ENCODE data around the gene CFH. TPM values are rescaled to one million over a fixed set of nuclear protein-coding genes. Genes with fewer than 3 reads are reported as not detected.
"Not testable (repeated sequence)": the region's sequence is repeated elsewhere in the genome, so short reads cannot be mapped to it uniquely, and the experiment has no call there.

Gene CFH
- total RNA-seq, 3 donors from 2014 or later (not counting 1 experiment from before 2014, with no cell fraction given), result 0.88 to 2.8 (median 2.7) TPM

- Mint-ChIP-seq H3K4me1 (no peaks in the 10 kb centered on the region), H3K27ac (no peak overlapping the region)
- WGBS (ENCODE audit: insufficient coverage), result 88% methylated on average over 1 of the region's 2 CpGs
Observed at GRCh38 chr1:196638466-196638865, 13.4 kb upstream of the CFH start.

GRCh38 chr1:196639291-196639690, 12.6 kb upstream of the CFH start:
- ATAC-seq; H3K4me1 ChIP-seq (ENCODE audit: control insufficient read depth, insufficient read depth, low read length); H3K4me1 Mint-ChIP-seq; DNase-seq; H3K4me3 Mint-ChIP-seq; H3K9me3 ChIP-seq (ENCODE audit: control insufficient read depth, insufficient read depth, low read length); H3K36me3 Mint-ChIP-seq; H3K27me3 ChIP-seq (ENCODE audit: control insufficient read depth, insufficient read depth, low read length); H3K4me3 ChIP-seq (ENCODE audit: low read length); H3K27me3 Mint-ChIP-seq (ENCODE audit: low read depth in 2 of 2); H3K36me3 ChIP-seq (ENCODE audit: control insufficient read depth, insufficient read depth, low read length); H3K27ac ChIP-seq (ENCODE audit: low read length); H3K27ac Mint-ChIP-seq; intact Hi-C loops (cut with micrococcal nuclease): not testable (repeated sequence)
- 89% methylated on average over 5 of the region's 5 CpGs for WGBS (ENCODE audit: insufficient coverage)
- peaks cover 6 to 14% of the 10 kb centered on the region in 2 donors for H3K9me3 Mint-ChIP-seq

More at GRCh38 chr1:196638466-196638865, 13.4 kb upstream of the CFH start:
- ATAC-seq, result no peak
- no peak overlapping the region for H3K27ac ChIP-seq (ENCODE audit: low read length)
- no peaks in the 10 kb centered on the region for H3K9me3 ChIP-seq (ENCODE audit: control insufficient read depth, insufficient read depth, low read length)
- no peak for DNase-seq
- H3K27me3 ChIP-seq (ENCODE audit: control insufficient read depth, insufficient read depth, low read length), result no peaks in the 10 kb centered on the region
- Mint-ChIP-seq H3K9me3 (peaks cover 6 to 14% of the 10 kb centered on the region in 2 donors), H3K27me3 (ENCODE audit: low read depth in 2 of 2) (no peaks in the 10 kb centered on the region), H3K36me3 (peaks cover 5% of the 10 kb centered on the region), H3K4me3 (no peak overlapping the region)
- H3K4me1 ChIP-seq (ENCODE audit: control insufficient read depth, insufficient read depth, low read length), result no peaks in the 10 kb centered on the region
- no peak for TF ChIP-seq CTCF (IDR thresholded peaks at IDR 0.05)
- no peak overlapping the region for H3K4me3 ChIP-seq (ENCODE audit: low read length)
- intact Hi-C loops (cut with micrococcal nuclease), result no loop called here
- no peaks in the 10 kb centered on the region for H3K36me3 ChIP-seq (ENCODE audit: control insufficient read depth, insufficient read depth, low read length)

- H3K27me3 Mint-ChIP-seq (ENCODE audit: low read depth in 2 of 2), result no peaks in the 10 kb centered on the region
- no peak for TF ChIP-seq CTCF (IDR thresholded peaks at IDR 0.05)
- Histone ChIP-seq H3K4me3 (ENCODE audit: low read length) (no peak overlapping the region), H3K27ac (ENCODE audit: low read length) (no peak overlapping the region), H3K27me3 (ENCODE audit: control insufficient read depth, insufficient read depth, low read length) (no peaks in the 10 kb centered on the region), H3K4me1 (ENCODE audit: control insufficient read depth, insufficient read depth, low read length) (no peaks in the 10 kb centered on the region), H3K36me3 (ENCODE audit: control insufficient read depth, insufficient read depth, low read length) (no peaks in the 10 kb centered on the region), H3K9me3 (ENCODE audit: control insufficient read depth, insufficient read depth, low read length) (no peaks in the 10 kb centered on the region)
- no peak overlapping the region for H3K4me3 Mint-ChIP-seq
- intact Hi-C loops (cut with micrococcal nuclease), result no loop called here
- no peaks in the 10 kb centered on the region for H3K4me1 Mint-ChIP-seq
- no peak overlapping the region for H3K27ac Mint-ChIP-seq
- 100% methylated on average over 1 of the region's 1 CpG for WGBS (ENCODE audit: insufficient coverage)
- no peaks in the 10 kb centered on the region for H3K36me3 Mint-ChIP-seq
- no peak for ATAC-seq
- no peak for DNase-seq
- peaks cover 6 to 14% of the 10 kb centered on the region in 2 donors for H3K9me3 Mint-ChIP-seq
Observed at GRCh38 chr1:196640976-196641375, 10.9 kb upstream of the CFH start.

GRCh38 chr1:196649990-196650389, 1.9 kb upstream of the CFH start:
- Histone ChIP-seq H3K4me1 (ENCODE audit: control insufficient read depth, insufficient read depth, low read length) (no peaks in the 10 kb centered on the region), H3K4me3 (ENCODE audit: low read length) (no peak overlapping the region), H3K9me3 (ENCODE audit: control insufficient read depth, insufficient read depth, low read length) (no peaks in the 10 kb centered on the region), H3K27ac (ENCODE audit: low read length) (no peak overlapping the region), H3K27me3 (ENCODE audit: control insufficient read depth, insufficient read depth, low read length) (no peaks in the 10 kb centered on the region), H3K36me3 (ENCODE audit: control insufficient read depth, insufficient read depth, low read length) (no peaks in the 10 kb centered on the region)
- peaks cover 13 to 14% of the 10 kb centered on the region in 2 donors for H3K4me1 Mint-ChIP-seq
- intact Hi-C loops (cut with micrococcal nuclease), result no loop called here
- no peak for TF ChIP-seq CTCF (IDR thresholded peaks at IDR 0.05)
- no peaks in the 10 kb centered on the region for H3K9me3 Mint-ChIP-seq
- no peak for ATAC-seq
- DNase-seq, result no peak
- no peak overlapping the region for H3K4me3 Mint-ChIP-seq
- no peaks in the 10 kb centered on the region for H3K36me3 Mint-ChIP-seq
- WGBS (ENCODE audit: insufficient coverage), result 91% methylated on average over 9 of the region's 12 CpGs
- H3K27ac Mint-ChIP-seq, result no peak overlapping the region
- H3K27me3 Mint-ChIP-seq (ENCODE audit: low read depth in 2 of 2), result no peaks in the 10 kb centered on the region
